HepG2 (cell line): ENCODE results near the gene ABCC3. TPM values are rescaled to one million over a fixed set of nuclear protein-coding genes. Genes with fewer than 3 reads are reported as not detected.
A peak's percentile ranks its signal among the peaks of the same experiment; 100 is the strongest.

Experiments
- ARNT ChIP-seq: fragments of 450-650 bp; IDR thresholded peaks from 2 replicates; pipeline ENCODE4 v1.6.1; 2017
- BATF2 ChIP-seq: sonication (generic); formaldehyde crosslinking; IDR thresholded peaks from 2 replicates; pipeline ENCODE4 v1.8.0; 2022; ENCODE audit warnings: mild to moderate bottlenecking, missing genetic modification reagents, moderate library complexity
- CC2D1A ChIP-seq: sonication (generic); formaldehyde crosslinking; IDR thresholded peaks from 2 replicates; pipeline ENCODE4 v1.8.1; 2023; ENCODE audit warnings: mild to moderate bottlenecking, missing genetic modification reagents
- EP300 ChIP-seq, 3 experiments: sonication (generic) in 1 of 3; formaldehyde crosslinking in 1 of 3; IDR thresholded peaks; 2 replicates each; pipeline versions ENCODE4 v1.5.1 to v1.6.1; 2011 to 2020; ENCODE audit warnings: low read depth in 2 of 3, low read length in 2 of 3, borderline replicate concordance in 1 of 3, improper control_type of control experiment in 1 of 3, mild to moderate bottlenecking in 1 of 3, missing genetic modification reagents in 1 of 3, moderate library complexity in 1 of 3
- HNRNPK ChIP-seq: fragments of 200-400 bp; formaldehyde crosslinking; IDR thresholded peaks from 2 replicates; pipeline ENCODE4 v1.6.1; 2018; ENCODE audit warnings: low read length, low read depth, moderate library complexity, mild to moderate bottlenecking; ENCODE audit not compliant: poor library complexity, severe bottlenecking
- MBD4 ChIP-seq: IDR thresholded peaks from 2 replicates; pipeline ENCODE4 v1.6.1; 2012; ENCODE audit warnings: low read length, inconsistent platforms, borderline replicate concordance
- NRL ChIP-seq: sonication (generic); formaldehyde crosslinking; IDR thresholded peaks from 2 replicates; pipeline ENCODE4 v1.5.0; 2020; ENCODE audit warnings: missing genetic modification reagents, mild to moderate bottlenecking, moderate library complexity, borderline replicate concordance
- PPARG ChIP-seq: conservative IDR thresholded peaks from 2 replicates; pipeline ENCODE4 v1.6.1; 2016; ENCODE audit warnings: missing biosample characterization, missing genetic modification reagents
- SKI ChIP-seq: fragments of 450-650 bp; IDR thresholded peaks from one replicate; pipeline ENCODE4 v1.6.1; 2018; ENCODE audit warnings: mild to moderate bottlenecking; ENCODE audit not compliant: partially characterized antibody
- SUZ12 ChIP-seq: fragments of 150-350 bp; IDR thresholded peaks from 2 replicates; pipeline ENCODE4 v1.6.1; 2014; ENCODE audit warnings: low read depth, low read length
- TP53 ChIP-seq: sonication (generic); formaldehyde crosslinking; conservative IDR thresholded peaks from 2 replicates; pipeline ENCODE4 v1.4.0; 2020; ENCODE audit warnings: missing genetic modification reagents
- ZBTB34 ChIP-seq: sonication (generic); formaldehyde crosslinking; IDR thresholded peaks from 2 replicates; pipeline ENCODE4 v1.8.0; 2022; ENCODE audit warnings: mild to moderate bottlenecking, missing genetic modification reagents
- ZFYVE20 ChIP-seq: sonication (generic); formaldehyde crosslinking; IDR thresholded peaks from 2 replicates; pipeline ENCODE4 v1.8.0; 2023; ENCODE audit warnings: low read depth, mild to moderate bottlenecking, moderate library complexity, missing genetic modification reagents, borderline replicate concordance
- ZKSCAN1 ChIP-seq: fragments of 150-350 bp; IDR thresholded peaks from 2 replicates; pipeline ENCODE4 v1.6.1; 2014; ENCODE audit warnings: low read length
- ZNF318 ChIP-seq: sonication (generic); formaldehyde crosslinking; IDR thresholded peaks from 2 replicates; pipeline ENCODE4 v1.4.0; 2020; ENCODE audit warnings: mild to moderate bottlenecking, missing genetic modification reagents
- ZNF44 ChIP-seq: sonication (generic); formaldehyde crosslinking; IDR thresholded peaks from 2 replicates; pipeline ENCODE4 v1.5.1; 2020; ENCODE audit warnings: mild to moderate bottlenecking, missing genetic modification reagents
- ZNF644 ChIP-seq: IDR thresholded peaks from 2 replicates; pipeline ENCODE4 v1.6.1; 2016; ENCODE audit warnings: low read depth
- ZNF678 ChIP-seq: sonication (generic); formaldehyde crosslinking; IDR thresholded peaks from 2 replicates; pipeline ENCODE4 v1.4.0; 2020; ENCODE audit warnings: mild to moderate bottlenecking, missing genetic modification reagents
- ZNF83 ChIP-seq: sonication (generic); formaldehyde crosslinking; IDR thresholded peaks from 2 replicates; pipeline ENCODE4 v1.4.0; 2020; ENCODE audit warnings: missing genetic modification reagents, mild to moderate bottlenecking, borderline replicate concordance
- polyA plus RNA-seq, 8 experiments: library from polyadenylated mRNA; depleted of rRNA in 3 of 8; stranded (reverse) in 7 of 8; unstranded in 1 of 8; fragments of >200 nt; fragmentation: Illumina TruSeq in 4 of 8; extraction: Trizol in 4 of 8; gene quantifications; 2 replicates each; pipeline versions ENCODE4 v1.2.1 to v1.2.3, GENCODE V29; 2011 to 2016; ENCODE audit warnings: low read depth in 4 of 8, missing spikeins in 1 of 8, mixed read lengths in 1 of 8; ENCODE audit not compliant: insufficient read depth in 1 of 8
- total RNA-seq, 5 experiments: library from RNA; depleted of rRNA; stranded (reverse); fragments of >200 nt; fragmentation: Illumina TruSeq; extraction: Trizol; gene quantifications; 2 replicates each; pipeline ENCODE4 v1.2.3, GENCODE V29; 2016; ENCODE audit warnings: low read depth in 1 of 5
- TF ChIP-seq, protein P1 (sequence below): sonication (generic); formaldehyde crosslinking; IDR thresholded peaks from 2 replicates; pipeline ENCODE4 v1.4.0; 2020; ENCODE audit warnings: mild to moderate bottlenecking, low read depth, missing genetic modification reagents

The ABCC3 gene
- total and polyA plus RNA-seq, 2 of the 13 experiments (the other 11 are each of a cell fraction or from before 2014, with no cell fraction given), result 25.2 to 50.7 TPM

DNA sequence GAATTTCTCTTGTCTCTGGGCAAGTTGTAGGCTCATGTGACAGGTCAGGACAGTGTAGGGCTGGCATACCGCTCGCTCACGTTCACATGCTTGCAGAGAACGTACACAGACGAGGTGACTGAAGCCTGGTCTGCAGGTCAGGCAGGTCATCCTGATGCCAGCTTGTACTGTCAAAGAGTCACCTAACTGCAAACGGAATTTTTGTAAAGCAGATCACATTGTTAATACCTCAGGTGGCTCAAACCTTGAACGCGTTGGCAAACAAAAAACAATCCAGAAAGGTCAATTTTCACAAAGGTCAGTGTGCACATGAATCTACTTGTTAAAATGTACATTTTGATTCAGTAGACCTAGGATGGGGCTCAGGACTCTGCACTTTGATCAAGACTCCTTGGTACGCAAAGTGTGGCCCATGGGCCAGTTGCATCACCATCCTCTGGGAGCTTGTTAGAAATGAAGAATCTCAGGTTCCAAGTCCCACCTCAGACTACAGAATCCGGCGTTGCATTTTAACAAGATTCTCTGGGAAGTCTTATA is 44.4 kb downstream of the ABCC3 start (continued):
- TF ChIP-seq ZNF318 (CRISPR knock-in tag) (no peak), CC2D1A (no peak), BATF2 (CRISPR knock-in tag) (no peak), SUZ12 (no peak), ARNT (no peak), ZNF83 (no peak), HNRNPK (no peak), ZNF44 (CRISPR knock-in tag) (0 out of 2 replicates have a peak, but pooled peaks have one; percentile 78), PPARG (CRISPR knock-in tag) (peak; percentile 42; the same call in 1 of the 2 replicates), ZNF644 (CRISPR knock-in tag) (no peak), ZBTB34 (CRISPR knock-in tag) (no peak), ZFYVE20 (CRISPR knock-in tag) (no peak), MBD4 (no peak), ZKSCAN1 (no peak), TP53 (CRISPR knock-in tag) (no peak), NRL (CRISPR knock-in tag) (no peak), EP300 (IDR thresholded peaks at IDR 0.05; ENCODE audit: low read depth in 2 of 2, low read length in 2 of 2) (peak in 1 of 2 experiments; percentile 58; a peak in 1 of 4 replicates), EP300 (CRISPR knock-in tag; IDR thresholded peaks at IDR 0.05; ENCODE audit: borderline replicate concordance) (peak; percentile 37; the same call in 1 of the 2 replicates), ZNF678 (CRISPR knock-in tag) (no peak), SKI (no peak)
- TF ChIP-seq, protein P1, sequence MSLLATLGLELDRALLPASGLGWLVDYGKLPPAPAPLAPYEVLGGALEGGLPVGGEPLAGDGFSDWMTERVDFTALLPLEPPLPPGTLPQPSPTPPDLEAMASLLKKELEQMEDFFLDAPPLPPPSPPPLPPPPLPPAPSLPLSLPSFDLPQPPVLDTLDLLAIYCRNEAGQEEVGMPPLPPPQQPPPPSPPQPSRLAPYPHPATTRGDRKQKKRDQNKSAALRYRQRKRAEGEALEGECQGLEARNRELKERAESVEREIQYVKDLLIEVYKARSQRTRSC (CRISPR knock-in tag), result no peak
